Activated CD4-positive, alpha-beta T cell treated with anti-CD3 and anti-CD28 coated beads, Interleukin-2, Interleukin-4, amounts not matched to agents 100 ng/mL and 50 ng/mL, durations not matched to agents 16 hours and 8 hours (primary cell): Measurements from ENCODE around the gene MCU.
A peak's percentile ranks its signal among the peaks of the same experiment; 100 is the strongest.
"Not testable (repeated sequence)": the region's sequence is repeated elsewhere in the genome, so short reads cannot be mapped to it uniquely, and the experiment has no call there.

ENCODE experiments used
- DNase-seq: peaks from one replicate; pipeline ENCODE4 v3.0.0-alpha.2; 2020; ENCODE audit warnings: low spot score

The MCU gene

GRCh38 chr10:72687035-72687434 lies 4.9 kb upstream of the MCU start:
- DNase-seq: no peak

- no peak for DNase-seq
Measured at GRCh38 chr10:72688208-72688651, 3.7 kb upstream of the MCU start.

- no peak for DNase-seq
Measured at GRCh38 chr10:72689660-72690059, 2.3 kb upstream of the MCU start.

- no peak for DNase-seq
Measured at GRCh38 chr10:72690071-72690755, 1.7 kb upstream of the MCU start.

GRCh38 chr10:72691470-72691862 lies 477 bp upstream of the MCU start:
- DNase-seq: no peak

- no peak for DNase-seq
Measured at GRCh38 chr10:72692744-72692993, 726 bp downstream of the MCU start.

GRCh38 chr10:72692994-72693781 lies 1.2 kb downstream of the MCU start:
- no peak for DNase-seq

GRCh38 chr10:72694476-72695369 lies 2.8 kb downstream of the MCU start:
- DNase-seq: peak; percentile 15

- no peak for DNase-seq
Measured at GRCh38 chr10:72695496-72695895, 3.6 kb downstream of the MCU start.

- DNase-seq: no peak
Measured at GRCh38 chr10:72697716-72698115, 5.8 kb downstream of the MCU start.

GRCh38 chr10:72702465-72702864 lies 10.5 kb downstream of the MCU start:
- DNase-seq: not testable (repeated sequence)

- DNase-seq: peak; percentile 35
Measured at GRCh38 chr10:72702868-72703581, 11.1 kb downstream of the MCU start.

- DNase-seq: no peak
Measured at GRCh38 chr10:72704117-72704516, 12.2 kb downstream of the MCU start.

GRCh38 chr10:72709041-72709440 lies 17.1 kb downstream of the MCU start:
- DNase-seq: no peak

GRCh38 chr10:72712136-72712535 lies 20.2 kb downstream of the MCU start:
- DNase-seq: no peak

- no peak for DNase-seq
Measured at GRCh38 chr10:72719941-72720592, 28.1 kb downstream of the MCU start.

- no peak for DNase-seq
Measured at GRCh38 chr10:72720814-72721660, 29.1 kb downstream of the MCU start.

- DNase-seq: no peak
Measured at GRCh38 chr10:72727130-72727529, 35.2 kb downstream of the MCU start.

GRCh38 chr10:72728462-72728861 lies 36.5 kb downstream of the MCU start:
- DNase-seq: no peak

GRCh38 chr10:72729528-72729927 lies 37.6 kb downstream of the MCU start:
- peak; percentile 57 for DNase-seq

GRCh38 chr10:72730479-72730878 lies 38.5 kb downstream of the MCU start:
- DNase-seq: no peak
